NT2/D1 (cell line): ENCODE measurements around the gene DOCK10.
A peak's percentile ranks its signal among the peaks of the same experiment; 100 is the strongest.

Source experiments
- DNase-seq: peaks from one replicate; pipeline ENCODE4 v3.0.0-alpha.2; 2011; ENCODE audit warnings: low read depth, low spot score
- H3K27me3 ChIP-seq: 2 replicates; pipeline ENCODE4 v1.6.0; 2011; ENCODE audit warnings: mild to moderate bottlenecking; ENCODE audit not compliant: insufficient read length, insufficient read depth
- H3K36me3 ChIP-seq: 2 replicates; pipeline ENCODE4 v1.6.1; 2011; ENCODE audit warnings: mild to moderate bottlenecking, low read length, mixed read lengths; ENCODE audit not compliant: insufficient read depth, insufficient read length
- H3K4me1 ChIP-seq: 2 replicates; pipeline ENCODE4 v1.5.1; 2011; ENCODE audit not compliant: insufficient read depth, insufficient read length
- H3K4me3 ChIP-seq: 2 replicates; pipeline ENCODE4 v1.5.1; 2011; ENCODE audit warnings: low read depth; ENCODE audit not compliant: insufficient read length
- H3K9ac ChIP-seq: 2 replicates; pipeline ENCODE4 v1.6.0; 2011; ENCODE audit warnings: low read depth; ENCODE audit not compliant: insufficient read length
- H3K9me3 ChIP-seq: 2 replicates; pipeline ENCODE4 v1.5.1; 2011; ENCODE audit warnings: mild to moderate bottlenecking, low read length; ENCODE audit not compliant: insufficient read depth
- SUZ12 ChIP-seq: IDR thresholded peaks from 2 replicates; pipeline ENCODE4 v1.6.1; 2011; ENCODE audit not compliant: insufficient read length, insufficient read depth; ENCODE audit errors: extremely low read depth
- YY1 ChIP-seq: IDR thresholded peaks from 2 replicates; pipeline ENCODE4 v1.6.1; 2011; ENCODE audit not compliant: insufficient read length, insufficient read depth
- ZNF274 ChIP-seq: IDR thresholded peaks from 2 replicates; pipeline ENCODE4 v1.6.1; 2011; ENCODE audit warnings: mild to moderate bottlenecking, low read depth, low read length

Gene DOCK10

GRCh38 chr2:225041851-225042799, at the start of gene DOCK10:
DOCK10 (minus strand) TSS chr2:225042468; CDS start chr2:225042374, 94 bp downstream.
- DNase-seq, result no peak
- peak within 1 kb of the TSS; percentile 83 for H3K9ac ChIP-seq
- H3K9me3 ChIP-seq, result no peaks in the 10 kb centered on the region; the same call in 1 of the 2 replicates
- H3K27me3 ChIP-seq, result peaks cover 39% of the 10 kb centered on the region
- peak within 1 kb of the TSS; percentile 74 for H3K4me3 ChIP-seq
- TF ChIP-seq SUZ12 (peak; percentile 26), ZNF274 (no peak)
- H3K36me3 ChIP-seq, result no peaks in the 10 kb centered on the region
- H3K4me1 ChIP-seq, result no peaks in the 10 kb centered on the region

DNA sequence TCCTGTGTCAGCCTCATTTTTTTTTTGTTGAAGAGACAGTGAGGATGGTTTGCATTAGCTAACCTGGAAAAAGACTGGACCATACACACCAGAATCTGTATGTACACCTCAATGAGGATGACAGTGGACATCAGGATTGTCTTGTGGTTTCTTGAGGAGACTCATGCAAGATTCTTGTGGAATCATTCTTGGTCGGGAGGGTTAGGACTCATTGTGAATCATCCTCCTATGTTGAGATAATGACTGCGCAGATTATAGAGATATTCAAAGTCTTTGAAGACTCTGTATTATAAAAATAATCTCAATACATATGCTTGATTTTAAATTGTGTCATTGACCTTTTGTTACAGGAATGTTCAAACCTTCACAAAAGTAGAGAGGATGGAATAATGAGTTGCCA, 49.1 kb upstream of the DOCK10 start:
- no peaks in the 10 kb centered on the region for H3K9me3 ChIP-seq
- no peaks in the 10 kb centered on the region for H3K4me1 ChIP-seq
- H3K4me3 ChIP-seq, result no peak overlapping the region
- DNase-seq, result no peak
- H3K36me3 ChIP-seq, result no peaks in the 10 kb centered on the region
- H3K27me3 ChIP-seq, result no peaks in the 10 kb centered on the region
- H3K9ac ChIP-seq, result no peak overlapping the region
- no peak for TF ChIP-seq YY1
- TF ChIP-seq SUZ12, result no peak
- TF ChIP-seq ZNF274, result no peak

DNA sequence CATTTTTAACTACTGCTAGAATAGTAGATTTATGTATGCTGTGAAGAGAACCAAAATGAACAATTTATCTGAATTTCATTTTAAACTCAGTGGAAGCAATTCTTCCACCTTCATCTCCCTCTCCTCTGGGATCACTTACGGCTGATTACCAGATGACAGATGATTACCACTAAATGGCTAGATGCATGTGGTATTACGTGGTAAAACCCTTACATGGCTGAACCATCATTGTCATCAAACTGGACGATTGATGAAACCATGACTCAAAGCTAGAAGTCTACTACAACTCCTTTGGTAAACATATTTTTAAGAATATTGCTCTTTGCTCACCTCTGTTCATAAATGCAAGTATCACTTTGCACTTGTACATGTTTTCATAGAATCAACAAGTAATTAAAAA, 48.5 kb upstream of the DOCK10 start:
- Histone ChIP-seq H3K4me3 (no peak overlapping the region), H3K9ac (no peak overlapping the region), H3K27me3 (no peaks in the 10 kb centered on the region), H3K9me3 (no peaks in the 10 kb centered on the region), H3K36me3 (no peaks in the 10 kb centered on the region), H3K4me1 (no peaks in the 10 kb centered on the region)
- TF ChIP-seq YY1, result no peak
- TF ChIP-seq SUZ12, result no peak
- TF ChIP-seq ZNF274, result no peak
- DNase-seq, result no peak

- no peaks in the 10 kb centered on the region for H3K4me1 ChIP-seq
- TF ChIP-seq SUZ12 (no peak), ZNF274 (no peak), YY1 (no peak)
Observed at GRCh38 chr2:225086915-225087314, 44.6 kb upstream of the DOCK10 start.

GRCh38 chr2:225086439-225086838, 44.2 kb upstream of the DOCK10 start:
- H3K9me3 ChIP-seq, result no peaks in the 10 kb centered on the region
- DNase-seq, result no peak
- no peak overlapping the region for H3K9ac ChIP-seq
- no peaks in the 10 kb centered on the region for H3K36me3 ChIP-seq
- no peaks in the 10 kb centered on the region for H3K4me1 ChIP-seq
- H3K27me3 ChIP-seq, result no peaks in the 10 kb centered on the region
- no peak overlapping the region for H3K4me3 ChIP-seq
- no peak for TF ChIP-seq SUZ12
- no peak for TF ChIP-seq ZNF274
- TF ChIP-seq YY1, result no peak

More at GRCh38 chr2:225086915-225087314, 44.6 kb upstream of the DOCK10 start:
- Histone ChIP-seq H3K27me3 (no peaks in the 10 kb centered on the region), H3K9me3 (no peaks in the 10 kb centered on the region), H3K4me3 (no peak overlapping the region), H3K9ac (no peak overlapping the region), H3K36me3 (no peaks in the 10 kb centered on the region)
- DNase-seq, result no peak

- Histone ChIP-seq H3K27me3 (no peaks in the 10 kb centered on the region), H3K9me3 (no peaks in the 10 kb centered on the region), H3K9ac (no peak overlapping the region), H3K4me3 (no peak overlapping the region), H3K36me3 (no peaks in the 10 kb centered on the region), H3K4me1 (no peaks in the 10 kb centered on the region)
- TF ChIP-seq ZNF274, result no peak
- no peak for TF ChIP-seq SUZ12
- TF ChIP-seq YY1, result no peak
- DNase-seq, result no peak
Observed at GRCh38 chr2:225083276-225083675, 41.0 kb upstream of the DOCK10 start.

- H3K36me3 ChIP-seq, result no peaks in the 10 kb centered on the region
- H3K9ac ChIP-seq, result no peak overlapping the region
- no peaks in the 10 kb centered on the region for H3K27me3 ChIP-seq
- no peak overlapping the region for H3K4me3 ChIP-seq
- peaks cover 6% of the 10 kb centered on the region; the same call in 1 of the 2 replicates for H3K9me3 ChIP-seq
- H3K4me1 ChIP-seq, result peaks cover 3% of the 10 kb centered on the region
- DNase-seq, result no peak
- no peak for TF ChIP-seq ZNF274
- TF ChIP-seq YY1, result no peak
- no peak for TF ChIP-seq SUZ12
Observed at GRCh38 chr2:225076125-225076524, 33.9 kb upstream of the DOCK10 start.
